HG03135 (cell line): ENCODE measurements around the gene LIMS2.

Source experiments
- ATAC-seq: cut with Tn5 transposase; IDR thresholded peaks from one replicate; pipeline ENCODE4 v1.9.1; 2021; ENCODE audit warnings: mild to moderate bottlenecking, moderate library complexity; ENCODE audit not compliant: unreplicated experiment

The LIMS2 gene

DNA sequence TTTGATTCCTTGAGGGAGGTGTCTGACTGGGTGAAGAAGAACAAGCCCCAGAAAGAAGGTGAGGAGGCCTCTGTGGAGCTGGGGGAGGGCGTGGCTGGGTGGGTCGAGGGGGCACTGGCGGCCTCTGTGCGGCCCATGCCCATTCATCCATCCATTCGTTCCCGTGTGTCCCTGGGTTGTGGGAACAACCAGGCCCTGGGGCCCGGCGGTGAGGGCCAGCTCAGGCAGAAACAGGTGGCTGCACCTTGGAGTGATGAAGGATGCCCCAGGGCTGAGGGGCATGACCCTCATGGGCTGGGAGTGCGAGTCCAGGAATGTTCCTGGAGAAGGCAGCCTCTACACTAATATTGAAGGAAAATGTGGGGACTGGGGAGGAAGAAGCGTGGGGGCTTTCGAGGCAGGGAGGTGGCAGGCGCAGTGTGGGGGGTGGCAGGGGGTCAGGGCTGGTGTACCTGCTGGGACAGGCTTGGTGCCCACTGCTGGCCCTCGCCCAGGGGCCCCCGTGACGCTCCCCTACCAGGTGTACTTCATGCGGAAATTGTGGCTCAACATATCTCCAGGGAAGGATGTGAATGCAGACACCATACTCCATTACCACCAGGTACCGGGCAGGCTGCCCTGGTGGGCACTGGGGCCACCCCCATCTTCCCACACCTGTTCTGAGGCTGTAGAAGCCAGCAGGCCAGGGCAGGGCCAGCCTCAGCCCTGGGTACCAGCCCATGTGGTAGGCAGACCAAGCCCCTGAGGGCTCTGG lies 40.5 kb downstream of the LIMS2 start:
- no peak for ATAC-seq

DNA sequence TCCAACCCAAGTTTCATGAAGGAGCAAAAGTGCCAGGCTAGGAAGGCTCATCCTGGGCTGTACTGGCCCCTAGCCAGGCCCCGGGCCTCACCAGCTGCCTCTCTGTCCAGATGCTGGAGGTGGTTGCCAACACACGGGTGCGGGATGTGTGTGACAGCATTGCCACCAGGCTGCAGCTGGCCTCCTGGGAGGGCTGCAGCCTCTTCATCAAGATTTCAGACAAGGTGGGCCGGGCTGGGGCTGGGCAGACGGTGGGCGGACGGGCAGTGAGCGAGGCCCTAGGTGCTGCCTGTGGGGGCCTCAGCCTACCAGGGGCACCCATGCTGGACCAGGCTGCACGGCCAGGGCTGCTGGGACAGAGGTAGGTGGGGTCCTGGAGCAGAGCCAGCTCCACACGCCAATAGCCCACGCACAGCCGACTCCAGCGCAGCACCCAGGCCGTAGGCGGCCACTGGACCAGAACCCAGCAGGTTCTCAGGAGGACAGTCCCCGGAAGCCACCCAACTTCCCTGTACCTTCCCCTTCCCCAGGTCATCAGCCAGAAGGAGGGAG lies 41.2 kb downstream of the LIMS2 start:
- ATAC-seq = no peak

DNA sequence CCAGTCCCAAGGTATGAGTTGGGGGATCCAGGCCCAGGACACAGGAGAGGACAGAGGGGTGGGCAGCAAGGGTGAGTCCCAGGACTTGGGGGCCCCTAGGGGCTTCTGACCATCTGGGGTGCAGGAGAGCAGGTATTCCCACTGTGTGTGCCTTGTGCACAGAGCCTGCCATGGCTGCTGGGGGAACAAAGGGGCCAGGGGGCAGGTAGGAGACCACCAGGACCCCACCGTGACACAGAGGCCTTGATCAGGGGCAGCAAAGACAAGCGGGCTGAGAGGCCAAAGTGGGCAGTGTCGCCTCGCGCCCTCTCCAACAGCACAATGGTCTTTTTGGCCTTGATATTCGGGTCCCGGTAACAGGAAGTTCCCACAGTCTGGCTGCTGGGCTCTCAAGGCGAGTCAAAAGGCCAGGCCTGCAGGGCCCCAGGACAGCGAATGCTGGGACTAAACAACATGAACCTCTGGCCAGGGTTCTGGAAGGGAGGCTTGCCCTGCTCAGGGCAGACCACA lies 41.7 kb downstream of the LIMS2 start:
- no peak for ATAC-seq

DNA sequence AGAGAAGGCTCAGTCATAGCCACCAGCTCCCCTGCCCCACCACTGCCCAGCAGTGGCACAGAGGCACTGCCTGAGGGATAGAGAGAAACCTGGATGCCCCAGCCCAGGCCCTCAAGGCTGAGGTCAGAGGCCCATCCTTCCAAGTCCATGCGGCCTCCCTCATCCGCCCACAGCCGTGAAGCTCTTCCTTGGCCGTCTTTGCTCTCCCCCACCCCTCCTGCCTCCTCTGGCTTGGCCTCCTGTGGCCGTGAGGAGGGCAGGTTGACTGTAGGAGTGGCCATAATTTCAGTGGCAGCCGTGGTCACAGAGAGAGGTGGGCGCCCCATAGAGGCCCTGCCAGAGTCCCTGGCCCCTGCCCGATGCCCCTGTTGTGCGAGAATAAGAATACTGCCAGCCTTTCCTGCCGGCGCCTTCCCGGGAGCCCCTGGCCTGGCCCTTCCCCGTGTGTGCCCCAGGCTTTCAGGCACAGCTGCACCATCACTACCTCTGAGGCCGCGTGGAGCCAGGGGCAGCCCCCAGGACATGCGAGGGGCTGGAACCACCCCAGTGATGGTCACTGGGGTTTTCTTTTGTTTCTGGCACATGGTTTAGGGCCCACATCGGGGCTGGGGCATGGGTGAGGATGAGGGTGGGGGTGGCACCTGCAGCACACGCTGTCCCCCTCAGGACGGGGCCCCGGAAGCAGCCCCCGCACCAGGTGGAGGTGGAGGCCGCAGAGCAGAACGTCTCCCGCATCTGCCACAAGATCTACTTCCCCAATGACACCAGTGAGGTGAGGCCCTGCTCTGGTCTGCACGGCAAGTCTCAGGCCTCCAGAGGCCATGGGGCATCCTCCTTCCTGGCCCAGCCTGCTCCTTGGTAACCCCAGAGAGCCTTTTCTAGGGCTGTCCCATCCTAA lies 42.5 kb downstream of the LIMS2 start:
- peak; percentile 57 for ATAC-seq

DNA sequence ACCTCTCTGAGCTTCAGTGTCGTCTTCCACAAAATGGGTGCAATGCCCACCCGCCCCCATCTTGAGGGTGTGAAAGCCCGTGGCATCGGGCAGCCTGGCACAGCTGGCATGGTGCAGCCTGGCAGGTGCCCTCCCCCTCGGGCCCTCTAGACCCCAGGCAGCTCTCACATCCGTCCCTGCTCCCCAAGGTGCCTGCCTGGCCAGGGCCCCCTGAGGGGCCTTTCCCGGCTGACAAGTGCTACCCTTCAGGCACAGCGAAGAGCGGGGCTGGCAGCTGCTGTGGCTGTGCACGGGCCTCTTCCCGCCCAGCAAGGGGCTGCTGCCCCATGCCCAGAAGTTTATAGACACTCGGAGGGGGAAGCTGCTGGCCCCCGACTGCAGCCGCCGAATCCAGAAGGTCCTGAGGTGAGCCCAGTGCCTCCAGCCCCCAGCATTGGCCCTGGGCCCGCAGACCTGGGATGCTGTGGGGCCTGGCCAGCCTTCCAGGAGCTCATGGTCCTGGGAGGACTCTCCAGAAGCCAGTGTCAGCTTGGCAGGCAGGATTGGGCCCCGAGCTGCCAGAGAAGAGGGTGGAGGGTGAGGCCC lies 43.2 kb downstream of the LIMS2 start:
- no peak for ATAC-seq

DNA sequence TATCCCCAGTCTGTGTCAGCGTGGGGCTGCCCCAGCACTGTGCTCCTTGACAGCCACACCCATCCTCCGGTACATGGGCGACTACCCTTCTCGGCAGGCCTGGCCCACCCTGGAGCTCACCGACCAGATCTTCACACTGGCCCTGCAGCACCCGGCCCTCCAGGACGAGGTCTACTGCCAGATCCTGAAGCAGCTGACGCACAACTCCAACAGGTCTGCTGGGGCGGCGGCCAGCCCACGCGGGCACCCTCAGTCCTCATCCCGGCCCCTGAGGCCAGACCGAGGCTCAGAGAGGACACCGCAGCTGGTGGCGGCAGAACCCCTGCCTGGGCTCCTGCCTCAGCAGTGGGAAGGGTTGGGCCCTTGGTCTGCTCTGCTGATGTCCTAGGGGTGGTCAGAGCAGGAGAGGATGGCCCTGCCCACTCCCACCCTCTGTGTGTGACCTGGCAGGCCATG lies 43.8 kb downstream of the LIMS2 start:
- no peak for ATAC-seq

DNA sequence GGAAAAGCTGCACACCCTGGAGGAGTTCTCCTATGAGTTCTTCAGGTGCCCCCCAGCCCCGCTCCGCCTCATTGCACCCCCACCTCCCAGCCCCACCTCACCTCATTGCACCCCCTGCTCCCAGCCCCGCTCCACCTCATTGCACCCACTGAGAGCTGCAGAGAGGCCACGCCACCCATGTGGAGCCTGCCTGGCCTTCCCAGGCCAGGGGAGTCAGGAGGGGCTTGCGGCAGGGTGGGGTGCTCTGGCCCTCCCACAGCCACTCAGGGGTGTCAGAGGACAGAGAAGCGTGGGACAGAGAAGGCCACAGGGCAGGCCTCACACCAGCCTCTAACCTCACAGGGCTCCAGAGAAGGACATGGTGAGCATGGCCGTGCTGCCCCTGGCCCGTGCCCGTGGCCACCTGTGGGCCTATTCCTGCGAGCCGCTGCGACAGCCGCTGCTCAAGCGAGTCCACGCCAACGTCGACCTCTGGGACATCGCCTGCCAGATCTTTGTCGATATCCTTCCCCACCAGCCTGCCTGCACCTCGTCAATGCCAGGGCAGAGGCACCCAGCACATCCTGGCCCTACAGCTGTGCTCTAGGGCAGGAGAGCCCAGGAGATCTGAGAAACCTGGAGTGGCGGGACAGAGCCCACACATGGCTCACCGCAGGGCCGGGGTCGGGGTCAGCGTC lies 44.3 kb downstream of the LIMS2 start:
- no peak for ATAC-seq

DNA sequence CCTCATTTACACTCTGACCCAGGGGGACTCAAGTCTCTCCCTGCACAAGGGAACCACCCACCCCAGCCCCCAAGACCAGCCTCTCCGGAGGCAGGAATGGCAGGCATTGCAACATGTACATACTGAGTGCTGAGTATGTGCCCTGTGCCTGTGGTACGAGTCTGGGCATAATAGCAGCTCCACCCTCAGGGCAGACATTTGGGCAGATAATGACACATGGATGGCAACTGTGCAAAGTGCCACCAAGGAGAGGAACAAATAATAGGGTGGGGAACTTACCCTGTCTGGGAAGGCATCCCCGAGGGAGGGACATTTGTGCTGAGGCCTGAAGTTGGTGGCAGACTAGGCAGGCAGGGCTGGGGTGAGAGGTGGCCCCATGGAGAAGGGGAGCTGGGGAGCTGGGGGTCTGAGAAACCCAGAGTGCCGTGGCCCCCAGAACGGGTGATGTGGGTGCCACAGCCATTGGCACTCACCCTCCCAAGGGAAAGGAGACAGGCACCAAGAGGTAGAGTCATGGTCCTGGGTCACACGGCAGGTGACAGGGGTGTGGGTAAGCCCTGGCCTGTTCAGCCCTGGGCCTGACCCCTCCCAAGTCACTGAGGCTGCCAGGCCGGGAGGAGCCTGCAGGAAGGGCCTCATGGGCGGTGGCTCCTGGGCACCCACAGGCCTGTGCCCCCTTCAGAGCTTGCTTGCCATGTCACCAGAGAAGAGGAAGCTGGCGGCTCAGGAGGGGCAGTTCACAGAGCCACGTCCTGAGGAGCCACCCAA lies 45.0 kb downstream of the LIMS2 start:
- no peak for ATAC-seq

DNA sequence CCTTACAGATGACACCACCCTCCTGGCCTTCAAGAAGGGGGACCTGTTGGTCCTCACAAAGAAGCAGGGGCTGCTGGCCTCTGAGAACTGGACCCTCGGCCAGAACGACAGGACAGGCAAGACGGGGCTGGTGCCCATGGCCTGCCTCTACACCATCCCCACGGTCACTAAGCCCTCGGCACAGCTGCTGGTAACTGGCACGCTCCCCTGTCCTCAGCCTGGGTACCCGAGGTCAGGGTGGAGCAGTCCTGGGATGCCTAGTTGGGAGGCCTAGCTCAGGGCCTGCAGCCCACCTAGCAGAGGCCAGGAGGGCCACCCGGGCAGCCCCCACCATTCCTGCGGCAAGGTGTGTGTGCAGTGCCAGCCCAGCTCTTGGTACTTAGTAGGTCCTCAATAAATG lies 45.7 kb downstream of the LIMS2 start:
- ATAC-seq = no peak

DNA sequence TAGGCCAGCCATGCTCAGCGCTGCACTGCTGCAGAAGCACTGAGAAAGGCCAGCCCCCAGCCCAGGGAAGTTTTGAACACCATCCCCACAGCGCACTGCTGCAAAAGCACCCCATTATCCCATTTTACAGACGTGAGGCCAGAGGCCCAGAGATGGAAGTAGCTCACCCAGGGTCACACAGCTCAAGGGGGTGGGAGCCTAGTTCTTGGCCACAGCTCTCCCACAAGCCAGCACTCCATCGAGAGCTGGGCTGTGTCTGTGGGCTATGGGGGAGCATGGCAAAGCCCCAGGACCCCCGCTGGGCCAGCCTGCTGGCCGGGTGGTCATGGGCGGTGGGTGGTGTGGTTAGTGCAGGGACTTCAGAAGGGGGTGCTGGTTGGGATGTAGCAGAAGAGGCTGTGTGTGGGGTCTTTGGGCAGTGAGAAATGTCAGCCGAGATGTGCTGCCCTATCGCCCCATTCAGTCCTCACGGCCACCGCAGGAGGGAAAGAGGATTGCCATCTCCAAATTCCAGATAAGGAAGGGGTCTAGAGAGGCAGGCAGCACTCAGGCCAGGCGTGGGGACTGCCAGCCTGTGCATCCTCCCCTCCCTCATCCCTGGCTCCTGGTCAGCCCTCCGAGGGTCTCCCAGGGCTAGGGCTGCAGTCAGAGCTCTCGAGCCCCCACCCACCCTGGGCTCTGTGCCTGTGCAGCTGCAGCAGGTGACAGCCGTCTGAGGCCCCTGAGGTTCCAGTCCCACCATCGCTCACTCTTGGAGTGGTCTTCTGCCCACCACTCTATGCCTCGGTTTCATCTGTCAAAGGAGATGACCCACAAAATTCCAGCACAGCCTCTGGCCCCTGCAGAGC lies 46.3 kb downstream of the LIMS2 start:
- no peak for ATAC-seq

DNA sequence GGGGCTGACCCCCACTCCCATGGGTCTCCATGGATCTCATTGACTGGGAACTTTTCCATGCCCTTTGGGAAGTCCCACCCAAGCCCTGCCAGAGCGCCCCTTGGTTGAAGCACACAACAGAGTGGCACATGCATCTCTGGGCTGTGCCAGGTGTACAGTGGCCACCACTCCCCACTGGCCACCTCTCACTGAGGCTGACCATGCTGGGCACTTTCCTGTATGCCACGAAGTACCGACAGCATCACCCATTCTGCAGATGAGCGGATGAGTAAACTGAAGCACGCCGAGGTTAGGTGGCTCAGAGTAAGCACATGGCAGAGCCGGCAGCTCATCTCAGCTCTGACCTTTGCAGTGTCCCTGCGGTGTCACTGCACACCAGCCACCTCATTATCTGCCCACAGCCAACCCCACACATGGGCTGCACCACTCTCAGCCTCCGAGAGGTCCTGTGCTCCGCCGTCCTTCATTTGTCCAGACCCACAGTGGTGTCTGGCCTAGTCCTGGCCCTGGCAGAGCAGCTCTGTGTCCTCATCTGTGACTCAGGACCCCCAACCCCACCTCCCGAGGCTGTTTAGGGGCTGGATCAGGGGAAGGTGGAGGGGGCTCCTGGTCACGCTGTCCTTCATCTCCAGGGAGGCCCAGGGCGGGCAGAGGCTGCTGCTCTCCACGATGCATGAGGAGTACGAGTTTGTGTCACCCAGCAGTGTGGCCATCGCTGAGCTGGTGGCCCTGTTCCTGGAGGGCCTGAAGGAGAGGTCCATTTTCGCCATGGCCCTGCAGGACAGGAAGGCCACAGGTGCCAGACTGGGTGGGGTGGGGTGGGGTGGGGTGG lies 47.4 kb downstream of the LIMS2 start:
- no peak for ATAC-seq

DNA sequence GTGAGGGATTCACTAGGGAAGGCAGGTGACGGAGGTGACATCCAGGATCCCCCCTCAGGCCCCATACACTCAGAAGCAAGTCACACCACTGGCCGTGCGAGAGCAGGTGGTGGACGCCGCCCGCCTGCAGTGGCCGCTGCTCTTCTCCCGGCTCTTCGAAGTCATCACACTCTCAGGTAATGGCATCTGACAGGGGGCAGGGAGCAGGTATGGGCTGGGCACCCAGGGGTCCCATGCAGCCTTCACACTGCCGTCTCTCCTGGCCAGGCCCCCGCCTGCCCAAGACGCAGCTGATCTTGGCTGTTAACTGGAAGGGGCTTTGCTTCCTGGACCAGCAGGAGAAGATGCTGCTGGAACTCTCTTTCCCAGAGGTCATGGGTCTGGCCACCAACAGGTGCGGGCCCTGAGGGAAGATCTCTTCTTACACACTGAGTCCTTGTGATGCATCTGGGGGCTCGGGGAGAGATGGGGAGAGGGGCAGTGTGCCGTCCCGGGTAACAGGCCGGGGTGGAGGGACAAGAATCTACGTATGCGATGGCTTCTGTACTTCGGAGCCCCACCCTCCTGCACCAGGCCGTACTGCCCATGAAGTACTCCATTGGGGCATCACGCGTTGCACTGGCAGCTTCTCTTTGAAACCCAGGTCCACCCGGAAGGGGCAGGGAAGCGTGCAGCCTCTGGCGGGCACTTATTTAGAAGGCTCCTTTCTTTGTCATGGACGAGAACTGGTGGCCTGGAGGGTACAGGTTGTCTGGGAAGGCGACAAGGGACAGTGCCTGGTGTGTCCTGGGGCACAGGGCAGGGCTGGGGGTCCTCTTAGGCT lies 48.2 kb downstream of the LIMS2 start:
- no peak for ATAC-seq

DNA sequence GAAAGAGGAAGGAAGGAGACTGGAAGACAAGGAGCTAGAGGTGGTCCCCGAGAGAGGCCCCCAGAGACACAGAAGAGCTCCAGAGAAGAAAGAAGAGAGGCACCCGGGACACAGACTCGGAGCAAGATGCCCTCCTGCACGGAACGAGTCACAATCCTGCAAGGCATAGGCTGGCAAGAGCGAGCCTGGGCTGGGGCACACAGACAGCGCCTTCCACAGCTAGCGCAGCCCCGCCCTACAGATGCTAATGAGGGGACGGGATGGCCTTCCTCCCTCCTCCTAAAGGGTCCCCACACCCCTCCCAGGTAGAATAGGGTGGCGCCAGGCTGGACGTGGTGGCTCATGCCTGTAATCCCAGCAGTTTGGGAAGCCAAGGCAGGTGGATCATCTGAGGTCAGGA lies 49.2 kb downstream of the LIMS2 start:
- no peak for ATAC-seq

DNA sequence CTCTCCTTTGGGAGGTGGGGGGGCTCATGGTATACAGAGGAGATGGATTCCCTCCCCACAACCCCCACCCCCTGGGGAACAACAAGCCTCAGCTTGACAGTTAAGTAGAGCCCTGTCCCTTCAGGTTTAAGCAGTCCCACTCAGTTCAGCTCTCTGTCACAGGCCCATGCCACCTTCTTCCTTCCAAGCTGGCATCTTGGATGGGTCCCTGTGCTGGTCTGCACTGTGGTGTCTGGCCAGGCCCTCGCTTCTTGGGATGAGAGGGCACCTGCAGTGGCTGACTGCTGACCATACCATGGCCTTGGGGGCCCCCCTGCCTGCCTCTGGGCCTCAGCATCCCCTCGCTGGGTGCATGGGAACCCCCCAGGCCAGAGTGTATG lies 49.8 kb downstream of the LIMS2 start:
- no peak for ATAC-seq

DNA sequence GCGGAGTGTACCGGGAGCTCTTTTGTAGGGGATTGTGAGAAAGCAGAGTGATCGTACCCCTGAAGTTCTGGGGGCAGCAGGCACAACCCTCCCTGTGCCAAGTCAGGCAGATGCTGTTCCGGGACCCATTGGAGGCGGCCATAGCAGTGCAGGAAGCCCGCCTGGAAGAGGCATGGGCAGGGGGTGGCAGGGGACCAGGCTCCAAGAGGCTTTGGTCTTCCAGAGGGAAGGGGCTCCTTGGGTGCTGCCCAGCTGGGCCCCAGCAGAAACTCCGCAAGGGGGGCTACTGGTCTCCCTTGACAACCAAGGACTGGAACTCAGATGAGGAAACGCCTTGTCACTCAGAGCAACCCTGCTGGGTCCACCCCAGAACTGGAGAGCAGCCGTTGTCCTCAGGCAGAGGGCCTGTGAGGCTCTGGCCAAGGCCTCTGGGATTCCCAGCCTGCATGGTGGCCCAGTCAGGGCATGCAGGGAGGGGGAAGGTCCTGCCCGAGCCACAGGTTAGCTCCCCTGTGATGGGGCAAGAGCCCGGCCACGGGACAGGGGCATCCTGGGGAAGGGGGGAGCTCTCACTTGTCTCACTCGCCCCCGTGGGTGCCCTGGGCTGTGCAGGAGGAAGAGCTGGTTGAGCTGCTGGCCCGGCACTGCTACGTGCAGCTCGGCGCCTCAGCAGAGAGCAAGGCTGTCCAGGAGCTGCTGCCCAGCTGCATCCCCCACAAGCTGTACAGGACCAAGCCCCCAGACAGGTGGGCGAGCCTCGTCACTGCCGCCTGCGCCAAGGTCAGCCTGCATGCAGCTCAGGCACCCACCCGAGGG lies 50.4 kb downstream of the LIMS2 start:
- no peak for ATAC-seq

DNA sequence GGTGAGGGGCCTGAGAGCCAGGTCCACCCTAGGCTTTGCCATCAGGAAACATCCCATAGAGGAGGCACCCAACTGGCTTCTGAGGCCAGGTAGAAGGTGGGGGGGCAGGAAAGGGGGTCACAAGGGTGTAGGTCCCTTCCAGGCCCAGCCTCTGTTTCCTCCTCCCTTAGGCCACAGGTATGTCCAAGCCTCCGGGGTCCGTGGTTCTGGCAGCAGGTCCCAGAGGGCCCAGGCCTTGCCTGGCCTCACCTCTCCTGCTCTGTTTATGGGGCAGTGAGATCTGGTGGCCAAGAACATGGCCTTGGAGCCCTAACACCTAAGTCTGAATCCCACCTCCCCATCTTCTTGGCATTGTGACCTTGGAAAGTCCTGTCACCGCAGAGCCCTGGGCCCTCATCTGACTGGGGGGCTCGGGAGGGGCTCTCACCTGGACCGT lies 51.0 kb downstream of the LIMS2 start:
- ATAC-seq = no peak
